Panc1 (cell line): Measurements from ENCODE around the gene TMEM121. TPM values are rescaled to one million over a fixed set of nuclear protein-coding genes. Genes with fewer than 3 reads are reported as not detected.

Experiments
- ATAC-seq: fragments of 200-7000 bp; cut with Tn5 transposase; 2 replicates; pipeline ENCODE4 v1.9.1; 2020; ENCODE audit warnings: mild to moderate bottlenecking, moderate library complexity
- BruUV-seq: library from RNA; stranded (reverse); fragments of 400-500 nt; replicated peaks from 2 replicates; lab custom pipeline; 2021; lab: Mats Ljungman, UMichigan
- CTCF ChIA-PET: fragments of 300-600 bp; sonication (Branson Sonifier 250); formaldehyde crosslinking; loops from one replicate; lab custom pipeline; 2022; ENCODE audit warnings: antibody characterized with exemption; lab: Charles Lee
- POLR2A ChIA-PET: fragments of 300-600 bp; sonication (Branson Sonifier 250); formaldehyde crosslinking; loops from one replicate; lab custom pipeline; 2022; ENCODE audit warnings: antibody characterized with exemption; lab: Charles Lee
- DNase-seq: peaks from one replicate; pipeline ENCODE4 v3.0.0-alpha.2; 2010; ENCODE audit warnings: low read depth, low spot score
- H3K27ac ChIP-seq: 2 replicates; pipeline ENCODE4 v1.5.1; 2011; ENCODE audit warnings: mild to moderate bottlenecking, low read length, inconsistent platforms
- H3K27me3 ChIP-seq: fragments of 200-500 bp; sonication (Bioruptor generic); 2 replicates; pipeline ENCODE4 v1.6.0; 2014; ENCODE audit warnings: low read length, inconsistent platforms; ENCODE audit not compliant: control insufficient read depth, insufficient read depth
- H3K36me3 ChIP-seq: fragments of 200-500 bp; sonication (Bioruptor generic); 2 replicates; pipeline ENCODE4 v1.5.1; 2014; ENCODE audit warnings: inconsistent platforms, mild to moderate bottlenecking, low read length, moderate library complexity; ENCODE audit not compliant: control insufficient read depth, insufficient read depth
- H3K4me1 ChIP-seq: 2 replicates; pipeline ENCODE4 v1.5.1; 2011; ENCODE audit warnings: inconsistent platforms, mild to moderate bottlenecking, low read length, moderate library complexity; ENCODE audit not compliant: control insufficient read depth, insufficient read depth
- H3K4me3 ChIP-seq, 2 experiments: 2 replicates each; pipeline ENCODE4 v1.5.1; 2011 to 2012; ENCODE audit warnings: low read depth in 2 of 2, low read length in 2 of 2, mild to moderate bottlenecking in 2 of 2, inconsistent platforms in 1 of 2, moderate library complexity in 1 of 2
- H3K9me3 ChIP-seq: fragments of 200-500 bp; sonication (Bioruptor generic); 2 replicates; pipeline ENCODE4 v1.5.1; 2014; ENCODE audit warnings: low read depth, mild to moderate bottlenecking, inconsistent platforms, low read length, moderate library complexity; ENCODE audit not compliant: control insufficient read depth, insufficient read depth
- CTCF ChIP-seq: fragments of 450-650 bp; IDR thresholded peaks from 2 replicates; pipeline ENCODE4 v1.5.1; 2017; ENCODE audit warnings: mild to moderate bottlenecking
- POLR2AphosphoS5 ChIP-seq: IDR thresholded peaks from 2 replicates; pipeline ENCODE4 v1.6.1; 2012; ENCODE audit warnings: mild to moderate bottlenecking, low read depth, low read length, moderate library complexity
- SIN3A ChIP-seq: IDR thresholded peaks from 2 replicates; pipeline ENCODE4 v1.6.1; 2012; ENCODE audit warnings: low read depth, mild to moderate bottlenecking, low read length, moderate library complexity, borderline replicate concordance; ENCODE audit not compliant: insufficient read depth
- TCF7L2 ChIP-seq: IDR thresholded peaks from 2 replicates; pipeline ENCODE4 v1.6.1; 2011; ENCODE audit warnings: mild to moderate bottlenecking, low read depth, low read length, inconsistent platforms
- in situ Hi-C: cut with HindIII; loops from 2 replicates; pipeline ENCODE4 v1.10.0; 2016; ENCODE audit warnings: low sequenced_read_pairs, low pct_unique_long_range_greater_than_20kb
- intact Hi-C: fragments of 100-400 bp; cut with micrococcal nuclease; formaldehyde crosslinking; loops from one replicate; pipeline ENCODE4 v1.10.0; 2022; ENCODE audit not compliant: unreplicated experiment
- total RNA-seq: library from RNA; stranded (reverse); gene quantifications from one replicate; pipeline ENCODE4 v1.2.1, GENCODE V29; 2021; ENCODE audit not compliant: unreplicated experiment
- TF ChIP-seq, protein P1 (sequence below), 2 experiments: IDR thresholded peaks; 2 replicates each; pipeline ENCODE4 v1.6.1; 2011 to 2012; ENCODE audit warnings: low read depth in 2 of 2, control low read depth in 1 of 2, low read length in 1 of 2, mild to moderate bottlenecking in 1 of 2, moderate library complexity in 1 of 2; ENCODE audit not compliant: insufficient read depth in 1 of 2

Gene TMEM121
- total RNA-seq, 1 experiment from 2014 or later = 4.6 TPM

DNA sequence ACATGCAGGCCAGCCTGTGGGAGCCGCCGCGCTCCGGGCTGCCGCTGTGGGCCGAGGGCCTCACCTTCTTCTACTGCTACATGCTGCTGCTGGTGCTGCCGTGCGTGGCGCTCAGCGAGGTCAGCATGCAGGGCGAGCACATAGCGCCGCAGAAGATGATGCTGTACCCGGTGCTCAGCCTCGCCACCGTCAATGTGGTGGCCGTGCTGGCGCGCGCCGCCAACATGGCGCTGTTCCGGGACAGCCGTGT is 2.9 kb downstream of the TMEM121 start:
- in situ Hi-C loops = no loop called here
- ChIA-PET CTCF (no interaction called here), POLR2A (no interaction called here)

GRCh38 chr14:105529569-105530284 is 3.3 kb downstream of the TMEM121 start:
- POLR2A ChIA-PET = no interaction called here
- H3K4me3 ChIP-seq = no peak overlapping the region
- CTCF ChIA-PET = no interaction called here
- intact Hi-C loops (no loop called here), in situ Hi-C loops (no loop called here)
- H3K4me1 ChIP-seq = no peaks in the 10 kb centered on the region
- ATAC-seq = no peak
- H3K27me3 ChIP-seq = no peaks in the 10 kb centered on the region
- no peak overlapping the region for H3K27ac ChIP-seq
- DNase-seq = no peak
- no peaks in the 10 kb centered on the region for H3K36me3 ChIP-seq
- BruUV-seq = no TSS peak
- TF ChIP-seq SIN3A (no peak), CTCF (no peak)
- TF ChIP-seq, protein P1, sequence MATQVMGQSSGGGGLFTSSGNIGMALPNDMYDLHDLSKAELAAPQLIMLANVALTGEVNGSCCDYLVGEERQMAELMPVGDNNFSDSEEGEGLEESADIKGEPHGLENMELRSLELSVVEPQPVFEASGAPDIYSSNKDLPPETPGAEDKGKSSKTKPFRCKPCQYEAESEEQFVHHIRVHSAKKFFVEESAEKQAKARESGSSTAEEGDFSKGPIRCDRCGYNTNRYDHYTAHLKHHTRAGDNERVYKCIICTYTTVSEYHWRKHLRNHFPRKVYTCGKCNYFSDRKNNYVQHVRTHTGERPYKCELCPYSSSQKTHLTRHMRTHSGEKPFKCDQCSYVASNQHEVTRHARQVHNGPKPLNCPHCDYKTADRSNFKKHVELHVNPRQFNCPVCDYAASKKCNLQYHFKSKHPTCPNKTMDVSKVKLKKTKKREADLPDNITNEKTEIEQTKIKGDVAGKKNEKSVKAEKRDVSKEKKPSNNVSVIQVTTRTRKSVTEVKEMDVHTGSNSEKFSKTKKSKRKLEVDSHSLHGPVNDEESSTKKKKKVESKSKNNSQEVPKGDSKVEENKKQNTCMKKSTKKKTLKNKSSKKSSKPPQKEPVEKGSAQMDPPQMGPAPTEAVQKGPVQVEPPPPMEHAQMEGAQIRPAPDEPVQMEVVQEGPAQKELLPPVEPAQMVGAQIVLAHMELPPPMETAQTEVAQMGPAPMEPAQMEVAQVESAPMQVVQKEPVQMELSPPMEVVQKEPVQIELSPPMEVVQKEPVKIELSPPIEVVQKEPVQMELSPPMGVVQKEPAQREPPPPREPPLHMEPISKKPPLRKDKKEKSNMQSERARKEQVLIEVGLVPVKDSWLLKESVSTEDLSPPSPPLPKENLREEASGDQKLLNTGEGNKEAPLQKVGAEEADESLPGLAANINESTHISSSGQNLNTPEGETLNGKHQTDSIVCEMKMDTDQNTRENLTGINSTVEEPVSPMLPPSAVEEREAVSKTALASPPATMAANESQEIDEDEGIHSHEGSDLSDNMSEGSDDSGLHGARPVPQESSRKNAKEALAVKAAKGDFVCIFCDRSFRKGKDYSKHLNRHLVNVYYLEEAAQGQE (IDR thresholded peaks at IDR 0.05; ENCODE audit: insufficient read depth in 1 of 2, low read depth in 2 of 2, low read length in 1 of 2) = no peak
- H3K9me3 ChIP-seq = no peaks in the 10 kb centered on the region

More for the DNA sequence above, 2.9 kb downstream of the TMEM121 start:
- H3K9me3 ChIP-seq = no peaks in the 10 kb centered on the region
- no peak for TF ChIP-seq POLR2AphosphoS5
- TF ChIP-seq TCF7L2 = no peak
- TF ChIP-seq SIN3A = no peak
- no peak for TF ChIP-seq CTCF
- TF ChIP-seq, protein P1 (IDR thresholded peaks at IDR 0.05; ENCODE audit: insufficient read depth in 1 of 2, low read depth in 2 of 2, low read length in 1 of 2) = no peak
- H3K4me3 ChIP-seq = no peak overlapping the region
- DNase-seq = no peak
- BruUV-seq = no TSS peak
- intact Hi-C loops = no loop called here
- H3K4me1 ChIP-seq = no peaks in the 10 kb centered on the region
- H3K27me3 ChIP-seq = no peaks in the 10 kb centered on the region
- ATAC-seq = no peak
- H3K27ac ChIP-seq = no peak overlapping the region
- H3K36me3 ChIP-seq = no peaks in the 10 kb centered on the region
